HG03378 (cell line): ENCODE measurements around the gene ATXN7.

Source experiments
- ATAC-seq: cut with Tn5 transposase; IDR thresholded peaks from one replicate; pipeline ENCODE4 v1.9.1; 2021; ENCODE audit warnings: mild to moderate bottlenecking, moderate library complexity; ENCODE audit not compliant: unreplicated experiment

The ATXN7 gene

DNA sequence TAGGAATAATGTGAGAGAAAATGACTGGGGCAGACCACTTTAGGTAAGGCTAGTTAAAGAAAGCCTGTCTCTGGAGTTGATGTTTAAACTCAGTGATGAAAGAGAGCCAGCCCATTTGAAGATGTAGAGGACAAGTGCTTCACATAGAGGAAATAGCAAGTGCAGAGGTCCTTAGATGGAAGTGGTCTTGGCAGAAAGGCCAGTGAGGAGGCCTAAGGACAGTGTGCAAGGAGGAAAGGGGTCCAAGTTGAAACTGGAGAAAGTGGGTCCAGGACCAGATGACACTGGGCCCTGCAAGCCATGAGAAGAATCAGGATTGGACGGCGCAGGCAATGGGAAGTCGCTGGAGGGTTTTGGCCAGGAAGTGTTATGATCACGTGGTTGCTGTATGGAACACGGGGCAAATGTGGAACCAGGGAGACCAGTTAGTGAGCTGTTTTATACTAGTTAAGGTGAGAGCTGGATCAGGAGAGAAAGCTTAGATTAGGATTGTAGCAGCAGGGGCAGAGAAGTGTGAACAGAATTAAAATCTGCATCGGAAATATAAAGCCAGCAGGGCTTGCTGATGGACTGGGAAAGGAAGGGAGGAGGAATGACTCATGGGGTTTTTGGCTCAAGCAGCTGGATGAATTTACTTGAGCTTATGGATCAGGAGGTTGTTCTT, 96.5 kb downstream of the ATXN7 start:
- no peak for ATAC-seq

DNA sequence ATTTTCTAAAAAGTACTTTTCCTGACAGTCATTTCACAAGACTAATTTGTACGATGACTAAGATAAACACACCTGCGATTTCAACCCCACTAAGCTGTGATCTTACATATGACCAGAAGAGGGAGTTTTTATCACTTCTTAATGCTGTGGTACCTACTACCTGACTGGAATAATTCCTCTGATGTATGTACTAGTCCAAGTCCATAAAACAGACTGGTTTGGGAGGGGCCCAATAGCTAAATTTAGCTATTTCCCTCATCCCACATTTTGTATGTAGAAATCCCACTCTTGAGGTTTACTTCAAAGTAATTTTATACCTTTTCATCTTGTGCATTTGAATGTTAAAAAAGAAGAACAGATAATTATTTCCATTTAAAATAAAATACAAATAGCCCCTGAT, 98.2 kb downstream of the ATXN7 start:
- peak; percentile 86 for ATAC-seq

- no peak for ATAC-seq
These were observed 99.8 kb downstream of the ATXN7 start for GRCh38 chr3:63963496-63963895.

DNA sequence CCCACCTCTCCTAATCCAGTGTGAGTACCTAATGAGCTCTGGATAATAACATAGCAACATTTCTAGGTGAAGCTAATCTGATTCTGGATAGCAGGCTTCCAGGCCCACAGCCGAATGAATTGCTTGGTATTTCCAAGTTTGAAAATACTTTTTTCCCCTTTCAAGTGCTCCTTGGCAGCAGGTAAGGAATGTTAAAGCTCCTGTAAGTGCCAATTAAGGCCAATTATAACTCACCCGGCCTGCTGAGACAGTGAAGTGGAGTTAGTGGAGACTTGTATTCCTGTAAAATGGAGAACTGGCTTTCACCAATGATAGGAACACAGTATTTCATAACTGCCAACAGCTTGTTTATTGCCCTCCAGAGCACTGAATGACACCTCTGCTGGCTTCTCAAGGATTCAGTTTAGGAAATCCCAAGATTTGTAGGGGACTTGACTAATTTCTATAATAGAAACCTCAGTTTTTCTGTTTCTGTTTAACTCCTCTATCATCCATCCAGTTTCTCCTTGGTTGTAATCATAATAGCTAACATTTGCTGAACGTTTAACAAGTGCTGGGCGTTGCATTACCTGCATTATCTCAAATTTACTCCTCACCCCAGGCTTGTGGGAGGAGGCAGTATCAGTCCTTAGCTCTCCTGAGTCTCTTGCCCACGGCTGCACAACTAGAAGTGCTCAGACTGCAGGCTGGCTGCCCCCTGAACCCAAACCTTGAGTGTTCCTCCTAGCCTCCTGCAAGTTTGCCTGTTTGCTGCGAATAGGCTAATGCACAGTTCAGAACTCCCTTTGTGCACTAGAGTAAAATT, 101.2 kb downstream of the ATXN7 start:
- ATAC-seq = no peak

DNA sequence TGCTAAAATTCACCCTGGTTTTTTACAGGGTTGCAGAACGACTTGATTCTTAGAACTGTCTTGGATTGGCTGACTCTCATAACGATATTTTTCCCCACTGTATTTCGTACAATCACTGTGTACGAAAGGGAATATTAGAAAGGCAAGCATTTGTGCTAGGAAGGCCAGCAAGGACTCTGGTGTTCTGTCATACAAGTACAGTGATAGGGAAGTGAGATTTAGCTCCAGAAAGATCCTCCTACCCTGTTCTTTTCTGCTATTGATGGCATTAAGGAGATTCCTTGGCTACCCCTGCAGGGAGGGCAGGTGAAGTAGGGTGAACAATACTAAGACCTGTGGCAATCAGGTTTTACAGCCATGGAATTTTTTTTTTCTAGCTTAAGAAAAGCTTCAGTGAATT, 102.3 kb downstream of the ATXN7 start:
- ATAC-seq = no peak

DNA sequence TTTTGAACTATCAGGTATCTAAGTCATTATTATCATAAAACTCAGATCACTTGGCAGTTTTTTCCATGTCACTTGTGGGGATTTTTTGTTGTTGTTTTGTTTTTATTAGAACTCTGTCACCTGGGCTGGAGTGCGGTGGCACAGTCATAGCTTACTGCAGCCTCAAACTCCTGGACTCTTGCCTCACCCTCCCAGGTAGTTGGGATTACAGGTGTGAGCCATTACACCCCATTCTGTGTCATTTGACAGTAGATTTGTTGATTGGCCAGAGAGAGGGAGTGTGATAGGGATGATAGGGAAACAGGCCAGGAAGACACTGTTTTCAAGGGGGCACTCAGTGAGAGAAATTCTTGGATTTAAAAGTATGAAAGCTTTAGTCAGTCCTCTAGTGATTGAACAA, 103.2 kb downstream of the ATXN7 start:
- ATAC-seq = no peak

DNA sequence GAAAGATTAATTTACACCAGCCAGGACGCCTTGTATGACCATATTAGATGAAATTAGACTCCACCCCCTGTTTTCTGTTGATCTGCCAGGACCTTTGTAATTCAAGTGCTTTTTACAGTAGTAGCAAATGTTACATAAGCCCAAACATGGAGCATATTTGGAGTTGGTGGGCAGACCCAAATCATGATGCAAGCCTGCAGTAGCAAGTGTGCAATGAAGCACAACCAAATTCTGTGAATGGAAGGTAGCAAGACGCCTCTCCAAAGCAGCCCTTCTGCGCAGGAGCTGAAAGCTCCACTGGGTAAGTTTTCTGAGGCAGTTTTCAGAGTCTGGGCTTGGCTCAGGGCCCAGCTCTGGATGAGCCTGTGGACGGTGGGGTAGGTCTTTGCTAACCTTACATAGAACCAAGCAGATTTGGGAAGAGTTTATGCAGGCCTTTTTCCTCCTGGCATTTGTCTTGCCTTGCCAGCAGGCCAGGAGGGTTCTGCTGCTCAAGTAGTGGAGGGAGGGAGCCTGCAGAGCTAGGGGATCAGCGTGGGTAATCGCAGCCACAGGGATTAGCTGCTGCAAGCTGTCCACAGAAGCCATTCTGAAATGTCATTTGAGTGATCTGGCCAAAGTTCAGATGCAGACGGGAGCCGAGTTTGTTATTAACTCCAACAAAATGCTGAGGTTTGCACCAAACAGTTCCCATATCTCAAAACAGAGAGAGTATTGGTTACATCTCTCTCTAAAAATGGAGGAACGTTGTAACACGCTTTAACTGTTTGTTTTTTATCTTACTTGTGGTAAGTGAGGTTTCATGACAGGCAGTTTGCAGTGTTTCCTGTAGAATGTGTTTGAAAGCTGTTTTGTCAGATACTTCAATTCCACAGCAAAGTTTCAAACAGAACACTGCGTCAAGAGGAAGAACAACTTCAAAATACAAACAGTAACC, 104.3 kb downstream of the ATXN7 start:
- ATAC-seq = peak; percentile 58

DNA sequence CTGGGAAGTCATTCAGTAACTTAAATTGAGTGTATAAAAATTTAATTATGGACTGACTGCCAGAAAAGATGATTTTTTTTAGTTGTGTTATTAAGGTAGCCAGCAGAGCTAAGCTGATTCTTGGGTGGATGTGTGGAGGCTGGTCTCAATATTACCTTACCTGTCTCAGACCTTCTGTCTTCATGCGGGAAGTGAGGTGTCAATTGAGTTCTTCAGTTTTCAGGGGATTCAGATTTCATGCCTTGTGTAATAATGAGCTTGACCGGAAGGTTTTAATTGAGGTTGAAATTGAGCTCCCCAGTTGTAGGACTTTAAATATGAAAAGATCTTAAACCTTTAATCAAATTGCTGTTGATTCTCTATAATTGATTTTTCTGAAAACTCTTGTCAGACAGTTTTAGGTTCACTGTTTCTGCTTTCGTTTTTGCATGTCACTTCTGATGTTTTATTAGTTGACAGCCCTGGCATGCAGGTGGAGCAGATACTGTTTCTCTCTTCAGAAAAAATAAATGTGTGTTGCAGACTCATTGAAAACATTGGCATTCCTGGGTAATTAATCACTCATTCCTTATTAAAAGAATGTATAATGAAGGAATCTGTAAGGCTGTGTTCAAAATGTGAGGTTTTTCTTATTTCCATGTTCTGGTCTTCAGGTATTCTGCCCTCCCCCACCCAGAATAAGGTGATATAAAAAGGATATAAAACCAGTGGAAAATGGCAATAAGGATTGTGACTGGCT, 105.1 kb downstream of the ATXN7 start:
- ATAC-seq = peak; percentile 9

DNA sequence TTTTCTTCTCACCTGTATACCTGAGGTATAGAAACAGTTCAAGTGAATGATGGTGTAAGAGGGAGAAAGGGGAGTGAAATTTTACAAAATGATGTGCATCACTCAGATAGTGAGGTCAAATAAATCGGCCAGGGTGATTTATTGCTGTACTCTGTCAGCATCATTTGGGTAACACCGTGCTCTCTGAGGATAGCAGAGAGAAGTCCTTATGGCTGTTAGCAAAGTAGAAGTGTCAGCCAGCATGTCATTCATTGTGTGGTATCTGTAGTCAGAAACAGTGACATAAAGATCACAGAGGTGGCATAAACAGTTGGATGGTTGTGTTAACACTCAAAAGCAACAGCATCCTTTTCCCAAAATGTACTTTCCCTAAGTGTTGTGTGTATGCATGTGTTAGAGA, 106.2 kb downstream of the ATXN7 start:
- no peak for ATAC-seq

DNA sequence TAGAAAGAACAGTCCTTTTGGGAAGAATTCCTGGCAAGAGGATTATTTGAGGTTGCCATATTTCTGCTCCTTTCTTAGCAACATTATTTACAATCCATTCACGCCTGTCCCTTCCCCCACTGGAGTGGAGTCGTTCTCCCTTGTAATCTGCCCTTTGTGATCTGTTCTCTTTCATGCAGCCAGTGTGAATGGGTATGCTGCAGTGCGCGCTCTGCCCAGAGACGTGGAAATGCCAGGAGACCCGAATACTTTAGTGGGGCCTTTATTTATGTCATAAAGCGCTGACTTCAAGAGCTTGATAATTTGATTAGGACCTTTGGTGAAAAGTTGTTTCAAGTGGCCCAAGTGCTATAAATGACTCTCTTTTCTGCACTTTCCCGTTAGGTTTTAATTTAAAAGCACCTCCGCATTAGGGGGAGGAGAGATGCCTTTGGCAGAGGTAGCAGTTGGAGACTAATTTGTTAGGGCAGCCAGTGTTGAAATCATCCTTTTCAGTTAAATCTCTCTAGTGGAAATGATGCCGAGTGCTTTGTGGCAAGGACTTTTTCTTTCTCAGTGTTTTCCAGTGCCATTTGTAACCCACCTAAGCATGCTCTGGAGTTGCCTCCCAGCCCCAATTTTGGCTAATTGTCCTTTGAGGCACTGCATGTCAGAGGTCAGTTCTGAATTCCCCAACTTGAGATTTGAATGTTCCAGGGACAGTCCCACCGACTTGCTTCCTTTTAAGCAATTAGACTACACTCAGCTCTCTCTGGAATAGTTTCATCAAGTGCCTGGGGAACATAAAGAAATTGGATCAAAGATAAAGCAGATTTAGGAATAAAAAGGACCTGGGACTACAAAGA, 107.2 kb downstream of the ATXN7 start:
- no peak for ATAC-seq

- ATAC-seq = no peak
These were observed 108.5 kb downstream of the ATXN7 start for GRCh38 chr3:63972196-63972595.

DNA sequence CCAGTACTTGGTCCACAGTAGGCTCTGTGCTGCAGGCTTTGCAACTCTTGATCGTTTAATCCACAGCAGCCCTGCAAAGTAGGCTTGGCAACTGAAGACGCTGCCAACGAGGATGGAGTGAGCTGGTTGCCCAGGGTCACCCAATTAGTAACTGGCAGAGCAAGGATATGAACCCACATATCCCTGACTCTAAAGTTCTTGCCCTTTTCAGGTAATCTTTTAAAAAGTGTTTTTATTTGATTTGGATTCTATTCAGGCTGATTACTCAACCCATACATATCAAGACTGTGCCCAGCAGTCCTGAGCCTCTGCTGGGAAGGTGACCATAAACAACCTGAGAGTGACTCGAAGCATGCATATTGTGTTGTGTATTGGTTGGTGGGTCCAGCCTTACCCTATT, 109.3 kb downstream of the ATXN7 start:
- ATAC-seq = no peak

- no peak for ATAC-seq
These were observed 109.7 kb downstream of the ATXN7 start for GRCh38 chr3:63973406-63973805.

GRCh38 chr3:63974451-63974850, 110.8 kb downstream of the ATXN7 start:
- ATAC-seq = no peak

- ATAC-seq = no peak
These were observed 112.1 kb downstream of the ATXN7 start for GRCh38 chr3:63975723-63976122.

GRCh38 chr3:63976161-63976871, 112.6 kb downstream of the ATXN7 start:
- ATAC-seq = no peak

DNA sequence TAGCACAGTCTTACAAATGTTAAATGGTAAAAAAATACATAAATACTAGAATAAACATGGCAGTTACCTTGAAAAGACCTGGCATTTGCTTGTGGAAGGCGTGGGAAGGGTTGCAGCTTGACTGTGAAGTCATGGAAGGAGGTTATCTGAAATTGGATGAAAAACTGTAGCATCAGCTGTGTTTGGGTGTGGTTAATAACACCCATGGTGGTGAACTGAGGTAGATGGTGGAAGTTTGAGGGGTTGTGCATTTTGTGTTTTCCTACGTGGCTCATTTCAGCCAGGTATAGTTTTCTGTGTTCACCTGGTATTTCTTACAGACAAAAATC, 113.2 kb downstream of the ATXN7 start:
- ATAC-seq = no peak

- ATAC-seq = no peak
These were observed 114.2 kb downstream of the ATXN7 start for GRCh38 chr3:63977893-63978292.

DNA sequence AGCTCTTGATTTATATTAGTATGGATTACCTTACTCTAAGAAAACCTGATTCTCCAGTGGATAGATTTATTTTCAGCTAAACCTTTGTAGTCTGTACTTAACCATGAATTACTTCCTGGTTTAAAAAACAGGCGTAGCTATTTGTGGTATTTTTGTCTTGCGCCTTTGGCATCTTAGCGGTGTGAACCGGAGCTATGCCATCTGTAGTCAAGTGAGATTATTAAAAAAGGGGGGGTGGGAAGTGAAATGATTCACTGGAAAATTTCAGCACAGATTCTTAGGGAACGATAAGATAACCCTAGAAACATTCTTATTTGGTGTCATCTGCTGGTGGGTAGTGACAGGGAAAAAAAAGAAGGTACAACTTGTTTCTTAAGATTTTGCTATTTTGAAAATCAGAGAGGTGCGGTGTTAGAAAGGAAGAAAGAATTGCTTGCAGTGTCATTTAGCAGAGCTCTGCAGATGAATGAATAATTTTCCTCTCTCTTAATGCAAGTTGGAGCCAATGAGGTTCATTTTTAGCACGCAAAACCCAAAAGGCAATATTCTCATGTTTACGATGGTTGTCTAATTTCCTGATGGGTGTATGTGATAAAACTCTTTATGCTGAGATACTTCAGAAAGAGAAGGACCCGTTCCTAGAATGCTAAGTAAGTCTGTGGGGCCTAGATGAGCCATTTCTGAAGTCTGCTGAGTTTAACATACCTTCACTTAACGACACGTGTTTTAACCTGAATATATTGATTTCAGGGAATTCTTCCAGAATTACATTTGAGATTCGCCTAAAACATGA, 115.6 kb downstream of the ATXN7 start:
- no peak for ATAC-seq
